GM21447 (cell line): ENCODE data around the gene ZNF451.

Experiments used
- ATAC-seq: cut with Tn5 transposase; IDR thresholded peaks from one replicate; pipeline ENCODE4 v1.9.1; 2021; ENCODE audit not compliant: unreplicated experiment

ZNF451 gene

GRCh38 chr6:57147955-57148858 is 58.2 kb downstream of the ZNF451 start:
- ATAC-seq: no peak

- no peak for ATAC-seq
These were observed 68.7 kb downstream of the ZNF451 start for GRCh38 chr6:57158658-57159057.

- ATAC-seq: no peak
These were observed 69.1 kb downstream of the ZNF451 start for GRCh38 chr6:57159127-57159526.

- ATAC-seq: no peak
These were observed 72.0 kb downstream of the ZNF451 start for GRCh38 chr6:57162028-57162427.

- no peak for ATAC-seq
These were observed 72.5 kb downstream of the ZNF451 start for GRCh38 chr6:57162516-57162915.

- ATAC-seq: no peak
These were observed 74.0 kb downstream of the ZNF451 start for GRCh38 chr6:57163956-57164355.

GRCh38 chr6:57165080-57165479 is 75.1 kb downstream of the ZNF451 start:
- ATAC-seq: no peak

- peak; percentile 86 for ATAC-seq
These were observed 82.4 kb downstream of the ZNF451 start, which contains the start of gene BAG2 for GRCh38 chr6:57172136-57173055. Gene BAG2, plus strand, starts transcription at chr6:57172326. Its CDS starts 372 bp downstream, at chr6:57172698.

GRCh38 chr6:57173056-57173885 is 83.3 kb downstream of the ZNF451 start:
- ATAC-seq: peak; percentile 23

GRCh38 chr6:57173886-57174510 is 84.0 kb downstream of the ZNF451 start:
- no peak for ATAC-seq

GRCh38 chr6:57174511-57174907 is 84.5 kb downstream of the ZNF451 start:
- ATAC-seq: no peak

- ATAC-seq: no peak
These were observed 87.7 kb downstream of the ZNF451 start for GRCh38 chr6:57177545-57178265.

- no peak for ATAC-seq
These were observed 90.6 kb downstream of the ZNF451 start for GRCh38 chr6:57180596-57180995.

- ATAC-seq: no peak
These were observed 92.0 kb downstream of the ZNF451 start for GRCh38 chr6:57182017-57182432.

- no peak for ATAC-seq
These were observed 93.3 kb downstream of the ZNF451 start for GRCh38 chr6:57183336-57183735.

GRCh38 chr6:57190140-57190539 is 100.2 kb downstream of the ZNF451 start:
- no peak for ATAC-seq

GRCh38 chr6:57193177-57193576 is 103.2 kb downstream of the ZNF451 start:
- no peak for ATAC-seq

GRCh38 chr6:57195457-57195856 is 105.5 kb downstream of the ZNF451 start:
- no peak for ATAC-seq

- no peak for ATAC-seq
These were observed 109.1 kb downstream of the ZNF451 start for GRCh38 chr6:57198926-57199636.
